Measurements from ENCODE around the gene FIBCD1. TPM values are rescaled to one million over a fixed set of nuclear protein-coding genes. Genes with fewer than 3 reads are reported as not detected.

The FIBCD1 gene
- polyA plus RNA-seq, 1 donor (not counting 4 experiments of a cell fraction or from before 2014, with no cell fraction given) = 0.79 TPM

GRCh38 chr9:130908146-130908877 lies 30.7 kb downstream of the FIBCD1 start:
- TF ChIP-seq EZH2 (IDR thresholded peaks at IDR 0.05; ENCODE audit: low read length) = no peak
- TF ChIP-seq, protein P1, sequence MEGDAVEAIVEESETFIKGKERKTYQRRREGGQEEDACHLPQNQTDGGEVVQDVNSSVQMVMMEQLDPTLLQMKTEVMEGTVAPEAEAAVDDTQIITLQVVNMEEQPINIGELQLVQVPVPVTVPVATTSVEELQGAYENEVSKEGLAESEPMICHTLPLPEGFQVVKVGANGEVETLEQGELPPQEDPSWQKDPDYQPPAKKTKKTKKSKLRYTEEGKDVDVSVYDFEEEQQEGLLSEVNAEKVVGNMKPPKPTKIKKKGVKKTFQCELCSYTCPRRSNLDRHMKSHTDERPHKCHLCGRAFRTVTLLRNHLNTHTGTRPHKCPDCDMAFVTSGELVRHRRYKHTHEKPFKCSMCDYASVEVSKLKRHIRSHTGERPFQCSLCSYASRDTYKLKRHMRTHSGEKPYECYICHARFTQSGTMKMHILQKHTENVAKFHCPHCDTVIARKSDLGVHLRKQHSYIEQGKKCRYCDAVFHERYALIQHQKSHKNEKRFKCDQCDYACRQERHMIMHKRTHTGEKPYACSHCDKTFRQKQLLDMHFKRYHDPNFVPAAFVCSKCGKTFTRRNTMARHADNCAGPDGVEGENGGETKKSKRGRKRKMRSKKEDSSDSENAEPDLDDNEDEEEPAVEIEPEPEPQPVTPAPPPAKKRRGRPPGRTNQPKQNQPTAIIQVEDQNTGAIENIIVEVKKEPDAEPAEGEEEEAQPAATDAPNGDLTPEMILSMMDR (optimal IDR thresholded peaks at IDR 0.05 in 1 of 3, IDR thresholded peaks at IDR 0.05 in 1 of 3, conservative IDR thresholded peaks at IDR 0.05 in 1 of 3; ENCODE audit: extremely low read depth in 1 of 3, insufficient read depth in 2 of 3, low read length in 3 of 3) = peak in 1 of 3 experiments; percentile 14
- peaks cover 9% of the 10 kb centered on the region for H3K27me3 ChIP-seq (ENCODE audit: control insufficient read depth, extremely low read depth, insufficient read depth, low read length)
- no peak overlapping the region for H3K9ac ChIP-seq (ENCODE audit: control insufficient read depth, extremely low read depth, insufficient read depth, low read length)
- H3K4me2 ChIP-seq (ENCODE audit: control insufficient read depth, extremely low read depth, insufficient read depth, low read depth, low read length) = peak overlapping the region; percentile 22
- H3K9me3 ChIP-seq (ENCODE audit: control insufficient read depth, low read depth, low read length) = no peaks in the 10 kb centered on the region
- H3K4me3 ChIP-seq (ENCODE audit: control insufficient read depth in 2 of 3, extremely low read depth in 1 of 3, insufficient read depth in 2 of 3, low read depth in 1 of 3, low read length in 3 of 3) = no peak overlapping the region
- no peaks in the 10 kb centered on the region for H4K20me1 ChIP-seq (ENCODE audit: control insufficient read depth, extremely low read depth, insufficient read depth, low read length)
- no peaks in the 10 kb centered on the region for H3K9me1 ChIP-seq (ENCODE audit: control insufficient read depth, extremely low read depth, insufficient read depth, low read length)
- dilution Hi-C loops (cut with MboI; ENCODE audit: extremely low pct_ligation_motif_present, low sequenced_read_pairs) = no loop called here
- no peaks in the 10 kb centered on the region for H3K36me3 ChIP-seq (ENCODE audit: control insufficient read depth in 2 of 2, extremely low read depth in 1 of 2, insufficient read depth in 2 of 2, low read length in 2 of 2)
- DNase-seq (ENCODE audit: low read depth, low spot score) (no peak), FAIRE-seq (peak; percentile 65)
- H2AFZ ChIP-seq (ENCODE audit: control insufficient read depth, low read length) = peak overlapping the region; percentile 3
- H3K4me1 ChIP-seq (ENCODE audit: control insufficient read depth, extremely low read depth, insufficient read depth, low read length) = peaks cover 12% of the 10 kb centered on the region
- no peaks in the 10 kb centered on the region for H3K79me2 ChIP-seq (ENCODE audit: control insufficient read depth, insufficient read depth, low read length)
- no peak overlapping the region for H3K27ac ChIP-seq (ENCODE audit: control insufficient read depth, insufficient read depth, low read length)

GRCh38 chr9:130906735-130907416 lies 32.2 kb downstream of the FIBCD1 start:
- DNase-seq (ENCODE audit: low read depth, low spot score) (no peak), FAIRE-seq (no peak)
- Histone ChIP-seq H3K9me1 (ENCODE audit: control insufficient read depth, extremely low read depth, insufficient read depth, low read length) (no peaks in the 10 kb centered on the region), H3K4me1 (ENCODE audit: control insufficient read depth, extremely low read depth, insufficient read depth, low read length) (peaks cover 8% of the 10 kb centered on the region), H3K36me3 (ENCODE audit: control insufficient read depth in 2 of 2, extremely low read depth in 1 of 2, insufficient read depth in 2 of 2, low read length in 2 of 2) (no peaks in the 10 kb centered on the region), H3K4me2 (ENCODE audit: control insufficient read depth, extremely low read depth, insufficient read depth, low read depth, low read length) (no peak overlapping the region), H3K9ac (ENCODE audit: control insufficient read depth, extremely low read depth, insufficient read depth, low read length) (no peak overlapping the region), H3K79me2 (ENCODE audit: control insufficient read depth, insufficient read depth, low read length) (no peaks in the 10 kb centered on the region), H3K4me3 (ENCODE audit: control insufficient read depth in 2 of 3, extremely low read depth in 1 of 3, insufficient read depth in 2 of 3, low read depth in 1 of 3, low read length in 3 of 3) (no peak overlapping the region), H2AFZ (ENCODE audit: control insufficient read depth, low read length) (no peak overlapping the region), H3K9me3 (ENCODE audit: control insufficient read depth, low read depth, low read length) (no peaks in the 10 kb centered on the region), H3K27ac (ENCODE audit: control insufficient read depth, insufficient read depth, low read length) (no peak overlapping the region), H4K20me1 (ENCODE audit: control insufficient read depth, extremely low read depth, insufficient read depth, low read length) (no peaks in the 10 kb centered on the region), H3K27me3 (ENCODE audit: control insufficient read depth, extremely low read depth, insufficient read depth, low read length) (peaks cover 22% of the 10 kb centered on the region)
- dilution Hi-C loops (cut with MboI; ENCODE audit: extremely low pct_ligation_motif_present, low sequenced_read_pairs) = no loop called here
- TF ChIP-seq EZH2 (IDR thresholded peaks at IDR 0.05; ENCODE audit: low read length) = no peak
- TF ChIP-seq, protein P1 (optimal IDR thresholded peaks at IDR 0.05 in 1 of 3, IDR thresholded peaks at IDR 0.05 in 1 of 3, conservative IDR thresholded peaks at IDR 0.05 in 1 of 3; ENCODE audit: extremely low read depth in 1 of 3, insufficient read depth in 2 of 3, low read length in 3 of 3) = no peak

Measured in keratinocyte (primary cell).